HepG2 (cell line): Measurements from ENCODE around the gene OTP. TPM values are rescaled to one million over a fixed set of nuclear protein-coding genes. Genes with fewer than 3 reads are reported as not detected.

Experiments
- ATAC-seq: fragments of 200-7000 bp; cut with Tn5 transposase; 3 replicates; pipeline ENCODE4 v1.9.1; 2020; ENCODE audit warnings: mild to moderate bottlenecking, moderate library complexity
- BruUV-seq: library from RNA; stranded (reverse); fragments of 400-500 nt; replicated peaks from 2 replicates; lab custom pipeline; 2021; lab: Mats Ljungman, UMichigan
- CTCF ChIA-PET: fragments of 300-600 bp; formaldehyde crosslinking; extraction: SDS; loops from one replicate; lab custom pipeline; 2021; ENCODE audit warnings: low total read pairs, inconsistent platforms, low intra/inter-chr PET ratio; lab: Yijun Ruan, JAX
- POLR2A ChIA-PET: fragments of 350-600 bp; sonication (Branson Sonifier 250); formaldehyde crosslinking; loops from one replicate; lab custom pipeline; 2020; ENCODE audit warnings: antibody characterized with exemption, inconsistent platforms; lab: Yijun Ruan, JAX
- DNase-seq: peaks from one replicate; pipeline ENCODE4 v3.0.0-alpha.2; 2015; ENCODE audit warnings: low spot score
- FAIRE-seq: peaks from 3 replicates; lab custom pipeline; 2011; peaks lifted over from hg19 to GRCh38; lab: Jason Lieb, UNC
- H2AFZ ChIP-seq: one replicate; pipeline ENCODE4 v1.6.1; 2011; ENCODE audit warnings: low read length, inconsistent platforms
- H3K27ac ChIP-seq: fragments of 300-600 bp; 3 replicates; pipeline ENCODE4 v1.8.0; 2011; ENCODE audit warnings: mixed run types, mild to moderate bottlenecking, mixed read lengths, low read length, inconsistent platforms; ENCODE audit not compliant: insufficient read depth; ENCODE audit errors: extremely low read length
- H3K27me3 ChIP-seq, 2 experiments: fragments of 200-600 bp in 1 of 2; 2 replicates in 1 of 2; 3 replicates in 1 of 2; pipeline versions ENCODE4 v1.6.0 to v1.8.0; 2011; ENCODE audit warnings: low read length in 2 of 2, mild to moderate bottlenecking in 2 of 2, moderate library complexity in 2 of 2, inconsistent platforms in 1 of 2; ENCODE audit not compliant: insufficient read depth in 2 of 2, control insufficient read depth in 1 of 2
- H3K36me3 ChIP-seq, 2 experiments: fragments of 200-600 bp in 1 of 2; replicated peaks in 1 of 2; 2 replicates in 1 of 2; 3 replicates in 1 of 2; pipeline versions ENCODE4 v1.5.1 to v1.8.0; 2011; ENCODE audit warnings: low read length in 2 of 2, inconsistent platforms in 1 of 2; ENCODE audit not compliant: insufficient read depth in 2 of 2, control insufficient read depth in 1 of 2
- H3K4me1 ChIP-seq: 2 replicates; pipeline ENCODE4 v1.5.1; 2012; ENCODE audit warnings: low read length, inconsistent platforms; ENCODE audit not compliant: insufficient read depth
- H3K4me2 ChIP-seq: 2 replicates; pipeline ENCODE4 v1.6.0; 2011; ENCODE audit warnings: low read depth, low read length, inconsistent platforms
- H3K4me3 ChIP-seq, 3 experiments: fragments of 200-600 bp in 1 of 3; sonication (generic), shearing (Covaris generic) in 1 of 3; replicated peaks in 1 of 3; 2 replicates each; pipeline ENCODE4 v1.5.1; 2011 to 2016; ENCODE audit warnings: low read length in 3 of 3, inconsistent platforms in 2 of 3, low read depth in 2 of 3, mild to moderate bottlenecking in 2 of 3, control low read depth in 1 of 3, mixed read lengths in 1 of 3; ENCODE audit not compliant: insufficient read depth in 1 of 3
- H3K79me2 ChIP-seq: one replicate; pipeline ENCODE4 v1.6.1; 2011; ENCODE audit warnings: low read length, inconsistent platforms; ENCODE audit not compliant: insufficient read depth
- H3K9ac ChIP-seq: 2 replicates; pipeline ENCODE4 v1.6.0; 2011; ENCODE audit warnings: mild to moderate bottlenecking, low read depth, low read length, inconsistent platforms; ENCODE audit not compliant: insufficient read depth
- H3K9me3 ChIP-seq: 2 replicates; pipeline ENCODE4 v1.5.1; 2012; ENCODE audit warnings: mild to moderate bottlenecking, low read length
- H4K20me1 ChIP-seq: 2 replicates; pipeline ENCODE4 v1.6.0; 2011; ENCODE audit warnings: inconsistent platforms, mild to moderate bottlenecking, low read length, moderate library complexity; ENCODE audit not compliant: insufficient read depth
- ESRRA ChIP-seq: sonication (generic); formaldehyde crosslinking; IDR thresholded peaks from 2 replicates; pipeline ENCODE4 v1.5.1; 2020; ENCODE audit warnings: mild to moderate bottlenecking, low read depth, missing genetic modification reagents
- GZF1 ChIP-seq: sonication (generic); formaldehyde crosslinking; IDR thresholded peaks from 2 replicates; pipeline ENCODE4 v1.5.1; 2020; ENCODE audit warnings: mild to moderate bottlenecking, missing genetic modification reagents
- MAFK ChIP-seq, 2 experiments: IDR thresholded peaks in 1 of 2; conservative IDR thresholded peaks in 1 of 2; 2 replicates each; pipeline ENCODE4 v1.6.1; 2011; ENCODE audit warnings: improper control_type of control experiment in 2 of 2, low read length in 2 of 2
- ZBED4 ChIP-seq: sonication (generic); formaldehyde crosslinking; IDR thresholded peaks from 2 replicates; pipeline ENCODE4 v1.4.0; 2020; ENCODE audit warnings: missing genetic modification reagents, borderline replicate concordance
- ZFP36 ChIP-seq: fragments of 150-350 bp; IDR thresholded peaks from 2 replicates; pipeline ENCODE4 v1.6.1; 2018; ENCODE audit warnings: borderline replicate concordance, low read length, low read depth; ENCODE audit not compliant: partially characterized antibody
- ZNF207 ChIP-seq: fragments of 450-650 bp; IDR thresholded peaks from 2 replicates; pipeline ENCODE4 v1.6.1; 2016; ENCODE audit warnings: antibody characterized with exemption, borderline replicate concordance
- ZNF234 ChIP-seq: sonication (generic); formaldehyde crosslinking; conservative IDR thresholded peaks from 2 replicates; pipeline ENCODE4 v1.5.1; 2020; ENCODE audit warnings: mild to moderate bottlenecking, missing genetic modification reagents
- ZNF382 ChIP-seq: sonication (generic); formaldehyde crosslinking; IDR thresholded peaks from 2 replicates; pipeline ENCODE4 v1.5.0; 2020; ENCODE audit warnings: missing genetic modification reagents, mild to moderate bottlenecking, borderline replicate concordance
- ZNF557 ChIP-seq: sonication (generic); formaldehyde crosslinking; IDR thresholded peaks from 2 replicates; pipeline ENCODE4 v1.4.0; 2020; ENCODE audit warnings: missing genetic modification reagents
- ZNF850 ChIP-seq: sonication (generic); formaldehyde crosslinking; conservative IDR thresholded peaks from 2 replicates; pipeline ENCODE4 v1.9.0; 2021; ENCODE audit warnings: mild to moderate bottlenecking, missing genetic modification reagents
- WGBS: methylation state at CpG from one replicate; pipeline ENCODE4 v1.1.6; 2017; ENCODE audit warnings: low lambda C conversion rate; 5-methylcytosine and 5-hydroxymethylcytosine counted together
- in situ Hi-C: cut with HindIII; loops from 2 replicates; pipeline ENCODE4 v1.10.0; 2017; ENCODE audit warnings: low pct_unique_long_range_greater_than_20kb; ENCODE audit not compliant: extremely low pct_ligation_motif_present
- intact Hi-C: fragments of 100-400 bp; cut with micrococcal nuclease; formaldehyde crosslinking; loops from one replicate; pipeline ENCODE4 v1.10.0; 2022; ENCODE audit not compliant: unreplicated experiment
- polyA plus RNA-seq, 8 experiments: library from polyadenylated mRNA; depleted of rRNA in 3 of 8; stranded (reverse) in 7 of 8; unstranded in 1 of 8; fragments of >200 nt; fragmentation: Illumina TruSeq in 4 of 8; extraction: Trizol in 4 of 8; gene quantifications; 2 replicates each; pipeline versions ENCODE4 v1.2.1 to v1.2.3, GENCODE V29; 2011 to 2016; ENCODE audit warnings: low read depth in 4 of 8, missing spikeins in 1 of 8, mixed read lengths in 1 of 8; ENCODE audit not compliant: insufficient read depth in 1 of 8
- total RNA-seq, 5 experiments: library from RNA; depleted of rRNA; stranded (reverse); fragments of >200 nt; fragmentation: Illumina TruSeq; extraction: Trizol; gene quantifications; 2 replicates each; pipeline ENCODE4 v1.2.3, GENCODE V29; 2016; ENCODE audit warnings: low read depth in 1 of 5

OTP gene
- total and polyA plus RNA-seq, 2 of the 13 experiments (the other 11 are each of a cell fraction or from before 2014, with no cell fraction given) = not detected

GRCh38 chr5:77588175-77588574 lies 50.3 kb downstream of the OTP start:
- DNase-seq (no peak), FAIRE-seq (no peak), ATAC-seq (no peak)
- H3K9me3 ChIP-seq = peaks cover 5% of the 10 kb centered on the region; the same call in 1 of the 2 replicates
- no peak overlapping the region for H3K27ac ChIP-seq
- no TSS peak for BruUV-seq
- H4K20me1 ChIP-seq = no peaks in the 10 kb centered on the region
- H3K36me3 ChIP-seq = no peaks in the 10 kb centered on the region
- H3K4me1 ChIP-seq = no peaks in the 10 kb centered on the region
- H3K27me3 ChIP-seq = no peaks in the 10 kb centered on the region
- no peak overlapping the region for H3K4me2 ChIP-seq
- H3K4me3 ChIP-seq = no peak overlapping the region
- intact Hi-C loops = no loop called here
- CTCF ChIA-PET = no interaction called here
- TF ChIP-seq MAFK (conservative IDR thresholded peaks at IDR 0.05 in 1 of 2, IDR thresholded peaks at IDR 0.05 in 1 of 2; ENCODE audit: low read length in 2 of 2) (peak in 1 of 2 experiments; percentile 53; a peak in 3 of 4 replicates), ZNF557 (no peak)
- H2AFZ ChIP-seq = no peak overlapping the region
- no peak overlapping the region for H3K9ac ChIP-seq
- H3K79me2 ChIP-seq = no peaks in the 10 kb centered on the region
- POLR2A ChIA-PET = no interaction called here
- in situ Hi-C loops = no loop called here

GRCh38 chr5:77586101-77586500 lies 52.4 kb downstream of the OTP start:
- no peak for FAIRE-seq
- intact Hi-C loops = no loop called here
- POLR2A ChIA-PET = no interaction called here
- TF ChIP-seq ESRRA (CRISPR knock-in tag) = no peak
- TF ChIP-seq ZNF850 (CRISPR knock-in tag) = no peak
- no peak for TF ChIP-seq ZNF234 (CRISPR knock-in tag)
- TF ChIP-seq GZF1 (CRISPR knock-in tag) = no peak
- TF ChIP-seq ZBED4 (CRISPR knock-in tag) = no peak
- no peak for TF ChIP-seq ZFP36
- TF ChIP-seq ZNF207 = no peak
- TF ChIP-seq ZNF382 (CRISPR knock-in tag) = no peak

More at GRCh38 chr5:77586101-77586500, 52.4 kb downstream of the OTP start:
- DNase-seq = no peak
- H3K4me1 ChIP-seq = no peaks in the 10 kb centered on the region
- no peak overlapping the region for H2AFZ ChIP-seq
- no peaks in the 10 kb centered on the region for H3K9me3 ChIP-seq
- no peak overlapping the region for H3K9ac ChIP-seq
- BruUV-seq = no TSS peak
- no peak overlapping the region for H3K4me2 ChIP-seq
- H3K27ac ChIP-seq = no peak overlapping the region
- no peaks in the 10 kb centered on the region for H4K20me1 ChIP-seq
- H3K27me3 ChIP-seq = no peaks in the 10 kb centered on the region
- 38% methylated on average over 1 of the region's 1 CpG for WGBS
- in situ Hi-C loops = no loop called here
- no peaks in the 10 kb centered on the region for H3K79me2 ChIP-seq
- H3K4me3 ChIP-seq = no peak overlapping the region
- H3K36me3 ChIP-seq = no peaks in the 10 kb centered on the region
- ATAC-seq = no peak
- CTCF ChIA-PET = no interaction called here
